ENCODE results near the gene KAT6B. TPM values are rescaled to one million over a fixed set of nuclear protein-coding genes. Genes with fewer than 3 reads are reported as not detected.

Gene KAT6B
- total and polyA plus RNA-seq, 2 donors (not counting 1 experiment from before 2014, with no cell fraction given), result 8.6 to 111 TPM

DNA sequence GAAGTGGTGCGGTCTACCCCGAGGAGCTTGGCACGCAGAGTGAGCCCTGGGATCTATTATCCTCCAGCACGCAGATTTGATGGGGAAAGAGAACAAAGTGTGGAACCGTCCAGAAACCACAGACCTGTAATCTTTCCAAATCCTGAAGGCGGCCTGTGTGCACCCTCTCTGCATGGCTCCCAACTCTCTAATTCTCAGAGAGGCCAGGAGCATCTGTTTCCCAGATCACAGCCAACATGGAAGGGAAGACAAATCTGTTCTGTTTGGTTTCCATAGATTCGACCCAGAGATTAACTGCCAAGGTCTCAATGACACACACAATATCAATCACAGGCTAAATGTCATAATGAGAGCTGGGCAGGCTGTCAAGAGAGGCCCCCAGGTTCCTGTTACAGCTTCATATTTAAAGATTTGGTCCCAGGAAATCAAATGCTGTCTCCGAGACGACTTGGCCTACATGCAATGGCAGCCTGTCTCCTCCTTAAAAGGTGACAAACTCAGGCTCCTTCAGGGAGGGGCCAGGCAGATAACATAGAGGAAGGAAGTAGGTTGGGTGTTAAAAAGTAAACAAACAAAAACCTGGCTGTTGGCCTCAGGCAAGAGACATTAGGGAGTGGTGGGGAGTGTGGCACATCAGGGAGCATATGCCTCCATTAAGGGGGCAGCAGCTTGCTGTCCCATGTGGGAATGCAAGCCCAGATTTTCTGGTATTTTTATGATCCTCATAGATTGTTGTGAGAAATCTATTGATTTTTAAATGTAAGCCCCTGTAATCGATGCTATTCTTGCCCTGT lies 236.3 kb downstream of the KAT6B start:
- Histone ChIP-seq H3K79me2 (ENCODE audit: control insufficient read depth, insufficient read depth, low read length) (no peaks in the 10 kb centered on the region), H4K20me1 (ENCODE audit: control insufficient read depth, insufficient read depth, low read length, poor library complexity, severe bottlenecking) (no peaks in the 10 kb centered on the region), H2AFZ (ENCODE audit: insufficient read depth, low read depth, low read length, poor library complexity, severe bottlenecking) (no peak overlapping the region), H3K36me3 (replicated peaks in 1 of 2; ENCODE audit: control extremely low read depth in 1 of 2, control insufficient read depth in 1 of 2, extremely low read depth in 1 of 2, insufficient read depth in 2 of 2, low read length in 1 of 2) (no peaks in the 10 kb centered on the region), H3K4me3 (ENCODE audit: control extremely low read depth in 1 of 5, extremely low read depth in 1 of 5, insufficient read depth in 1 of 5, low read depth in 2 of 5, low read length in 4 of 5) (no peak overlapping the region), H3K4me2 (replicated peaks; ENCODE audit: low read depth, low read length, poor library complexity, severe bottlenecking) (no peak overlapping the region), H3K27ac (ENCODE audit: low read length in 2 of 2) (no peak overlapping the region), H3K9me3 (ENCODE audit: control extremely low read depth in 1 of 3, control insufficient read depth in 2 of 3, insufficient read depth in 1 of 3, low read length in 2 of 3) (peaks cover 0 to 3% (median 0%) of the 10 kb centered on the region in 3 donors), H3K27me3 (replicated peaks in 1 of 4; ENCODE audit: control extremely low read depth in 1 of 4, control insufficient read depth in 3 of 4, insufficient read depth in 4 of 4, low read length in 3 of 4) (no peaks in the 10 kb centered on the region), H3K4me1 (ENCODE audit: control insufficient read depth in 2 of 2, insufficient read depth in 2 of 2, low read length in 2 of 2) (no peaks in the 10 kb centered on the region), H3K9ac (ENCODE audit: low read length) (no peak overlapping the region)
- ATAC-seq (ENCODE audit: low read depth), result no peak
- POLR2A ChIA-PET, result interaction anchor here (0.7 kb wide), 1 partner anchor 124 kb away, joined by 3 read pairs; no protein-coding TSS in a partner anchor
- TF ChIP-seq, protein P1, sequence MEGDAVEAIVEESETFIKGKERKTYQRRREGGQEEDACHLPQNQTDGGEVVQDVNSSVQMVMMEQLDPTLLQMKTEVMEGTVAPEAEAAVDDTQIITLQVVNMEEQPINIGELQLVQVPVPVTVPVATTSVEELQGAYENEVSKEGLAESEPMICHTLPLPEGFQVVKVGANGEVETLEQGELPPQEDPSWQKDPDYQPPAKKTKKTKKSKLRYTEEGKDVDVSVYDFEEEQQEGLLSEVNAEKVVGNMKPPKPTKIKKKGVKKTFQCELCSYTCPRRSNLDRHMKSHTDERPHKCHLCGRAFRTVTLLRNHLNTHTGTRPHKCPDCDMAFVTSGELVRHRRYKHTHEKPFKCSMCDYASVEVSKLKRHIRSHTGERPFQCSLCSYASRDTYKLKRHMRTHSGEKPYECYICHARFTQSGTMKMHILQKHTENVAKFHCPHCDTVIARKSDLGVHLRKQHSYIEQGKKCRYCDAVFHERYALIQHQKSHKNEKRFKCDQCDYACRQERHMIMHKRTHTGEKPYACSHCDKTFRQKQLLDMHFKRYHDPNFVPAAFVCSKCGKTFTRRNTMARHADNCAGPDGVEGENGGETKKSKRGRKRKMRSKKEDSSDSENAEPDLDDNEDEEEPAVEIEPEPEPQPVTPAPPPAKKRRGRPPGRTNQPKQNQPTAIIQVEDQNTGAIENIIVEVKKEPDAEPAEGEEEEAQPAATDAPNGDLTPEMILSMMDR (IDR thresholded peaks at IDR 0.05), result no peak
- TF ChIP-seq EZH2 (IDR thresholded peaks at IDR 0.05; ENCODE audit: borderline replicate concordance, insufficient read depth, low read depth, low read length, poor library complexity, severe bottlenecking), result no peak
- no peaks in the 10 kb centered on the region for H3K4me1 Mint-ChIP-seq
- CTCF ChIA-PET, result interaction anchor here (1.2 kb wide), 1 partner anchor 819 kb away, joined by 3 read pairs; no protein-coding TSS in a partner anchor
- DNase-seq, result no peak
- no peaks in the 10 kb centered on the region for H3K27me3 Mint-ChIP-seq
- H3K4me3 Mint-ChIP-seq, result no peak overlapping the region
- 56% methylated on average over 4 of the region's 10 CpGs for WGBS (ENCODE audit: insufficient coverage)
- H3K9me3 Mint-ChIP-seq (ENCODE audit: insufficient read depth), result no peaks in the 10 kb centered on the region
- intact Hi-C loops (cut with micrococcal nuclease), result no loop called here
- no peak overlapping the region for H3K27ac Mint-ChIP-seq
